Measurements from ENCODE around the gene CUL9.

The CUL9 gene

GRCh38 chr6:43229803-43230620, 48.0 kb downstream of the CUL9 start:
- no peak for DNase-seq

- no peak for DNase-seq
These were observed 49.1 kb downstream of the CUL9 start for GRCh38 chr6:43231053-43231452.

- DNase-seq: no peak
These were observed 49.9 kb downstream of the CUL9 start for GRCh38 chr6:43231735-43232450.

- no peak for DNase-seq
These were observed 53.8 kb downstream of the CUL9 start for GRCh38 chr6:43235841-43236240.

GRCh38 chr6:43239054-43239453, 57.1 kb downstream of the CUL9 start:
- no peak for DNase-seq

- DNase-seq: no peak
These were observed 59.0 kb downstream of the CUL9 start for GRCh38 chr6:43240950-43241349.

GRCh38 chr6:43241446-43241845, 59.5 kb downstream of the CUL9 start:
- no peak for DNase-seq

- DNase-seq: peak in 3 of 5 experiments; percentile 19 to 43 (median 33)
These were observed 61.1 kb downstream of the CUL9 start, which contains the start of gene TTBK1 for GRCh38 chr6:43242908-43243663. Gene TTBK1, plus strand, starts transcription at chr6:43243481. Its CDS starts 3,180 bp downstream, at chr6:43246661.

- DNase-seq: no peak
These were observed 61.8 kb downstream of the CUL9 start for GRCh38 chr6:43243664-43244321.

GRCh38 chr6:43246301-43247113, 64.5 kb downstream of the CUL9 start:
- peak in 1 of 5 experiments; percentile 43 for DNase-seq

GRCh38 chr6:43247114-43247999, 65.4 kb downstream of the CUL9 start:
- DNase-seq: peak; percentile 56 to 88 (median 73)

GRCh38 chr6:43248101-43248500, 66.1 kb downstream of the CUL9 start:
- DNase-seq: no peak

GRCh38 chr6:43248791-43249190, 66.8 kb downstream of the CUL9 start:
- no peak for DNase-seq

GRCh38 chr6:43250992-43251373, 69.0 kb downstream of the CUL9 start:
- no peak for DNase-seq

GRCh38 chr6:43253401-43253800, 71.4 kb downstream of the CUL9 start:
- no peak for DNase-seq

GRCh38 chr6:43254138-43254817, 72.3 kb downstream of the CUL9 start:
- no peak for DNase-seq

GRCh38 chr6:43254846-43255245, 72.8 kb downstream of the CUL9 start:
- DNase-seq: no peak

GRCh38 chr6:43255408-43256054, 73.5 kb downstream of the CUL9 start:
- no peak for DNase-seq

GRCh38 chr6:43256670-43257366, 74.8 kb downstream of the CUL9 start:
- DNase-seq: no peak

All from T-helper 2 cell (primary cell).